ENCODE measurements around the gene HBE1.

GRCh38 chr11:5229356-5229755 lies 40.4 kb downstream of the HBE1 start:
- TF ChIP-seq, protein P1, sequence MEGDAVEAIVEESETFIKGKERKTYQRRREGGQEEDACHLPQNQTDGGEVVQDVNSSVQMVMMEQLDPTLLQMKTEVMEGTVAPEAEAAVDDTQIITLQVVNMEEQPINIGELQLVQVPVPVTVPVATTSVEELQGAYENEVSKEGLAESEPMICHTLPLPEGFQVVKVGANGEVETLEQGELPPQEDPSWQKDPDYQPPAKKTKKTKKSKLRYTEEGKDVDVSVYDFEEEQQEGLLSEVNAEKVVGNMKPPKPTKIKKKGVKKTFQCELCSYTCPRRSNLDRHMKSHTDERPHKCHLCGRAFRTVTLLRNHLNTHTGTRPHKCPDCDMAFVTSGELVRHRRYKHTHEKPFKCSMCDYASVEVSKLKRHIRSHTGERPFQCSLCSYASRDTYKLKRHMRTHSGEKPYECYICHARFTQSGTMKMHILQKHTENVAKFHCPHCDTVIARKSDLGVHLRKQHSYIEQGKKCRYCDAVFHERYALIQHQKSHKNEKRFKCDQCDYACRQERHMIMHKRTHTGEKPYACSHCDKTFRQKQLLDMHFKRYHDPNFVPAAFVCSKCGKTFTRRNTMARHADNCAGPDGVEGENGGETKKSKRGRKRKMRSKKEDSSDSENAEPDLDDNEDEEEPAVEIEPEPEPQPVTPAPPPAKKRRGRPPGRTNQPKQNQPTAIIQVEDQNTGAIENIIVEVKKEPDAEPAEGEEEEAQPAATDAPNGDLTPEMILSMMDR (IDR thresholded peaks at IDR 0.05; ENCODE audit: control extremely low read depth in 1 of 3, insufficient read depth in 1 of 3, low read depth in 1 of 3, low read length in 3 of 3): no peak
- TF ChIP-seq, protein P2, sequence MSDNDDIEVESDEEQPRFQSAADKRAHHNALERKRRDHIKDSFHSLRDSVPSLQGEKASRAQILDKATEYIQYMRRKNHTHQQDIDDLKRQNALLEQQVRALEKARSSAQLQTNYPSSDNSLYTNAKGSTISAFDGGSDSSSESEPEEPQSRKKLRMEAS (IDR thresholded peaks at IDR 0.05): no peak
- TF ChIP-seq JUND (IDR thresholded peaks at IDR 0.05; ENCODE audit: low read length): no peak
- TF ChIP-seq TAF1 (IDR thresholded peaks at IDR 0.05; ENCODE audit: low read depth, low read length): no peak
- TF ChIP-seq TCF12 (IDR thresholded peaks at IDR 0.05; ENCODE audit: low read depth, low read length): no peak
- TF ChIP-seq EZH2 (IDR thresholded peaks at IDR 0.05; ENCODE audit: low read depth, low read length, severe bottlenecking): no peak
- TF ChIP-seq SIN3A (conservative IDR thresholded peaks at IDR 0.05 in 1 of 2, IDR thresholded peaks at IDR 0.05 in 1 of 2; ENCODE audit: low read depth in 1 of 2, low read length in 2 of 2): no peak
- TF ChIP-seq, protein P3, sequence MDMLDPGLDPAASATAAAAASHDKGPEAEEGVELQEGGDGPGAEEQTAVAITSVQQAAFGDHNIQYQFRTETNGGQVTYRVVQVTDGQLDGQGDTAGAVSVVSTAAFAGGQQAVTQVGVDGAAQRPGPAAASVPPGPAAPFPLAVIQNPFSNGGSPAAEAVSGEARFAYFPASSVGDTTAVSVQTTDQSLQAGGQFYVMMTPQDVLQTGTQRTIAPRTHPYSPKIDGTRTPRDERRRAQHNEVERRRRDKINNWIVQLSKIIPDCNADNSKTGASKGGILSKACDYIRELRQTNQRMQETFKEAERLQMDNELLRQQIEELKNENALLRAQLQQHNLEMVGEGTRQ (IDR thresholded peaks at IDR 0.05; ENCODE audit: low read length): no peak
- TF ChIP-seq RFX5 (IDR thresholded peaks at IDR 0.05; ENCODE audit: borderline replicate concordance, low read depth, low read length): no peak
- TF ChIP-seq YY1 (IDR thresholded peaks at IDR 0.05; ENCODE audit: low read depth, low read length): no peak
- TF ChIP-seq CHD2 (IDR thresholded peaks at IDR 0.05; ENCODE audit: low read length): no peak
- no peak for TF ChIP-seq RAD21 (IDR thresholded peaks at IDR 0.05 in 1 of 2, conservative IDR thresholded peaks at IDR 0.05 in 1 of 2; ENCODE audit: low read depth in 2 of 2, low read length in 2 of 2)
- TF ChIP-seq POLR2A (IDR thresholded peaks at IDR 0.05; ENCODE audit: control extremely low read depth in 1 of 2, low read depth in 2 of 2, low read length in 2 of 2): no peak

All from H1 (cell line).